Measurements from ENCODE around the gene TPSG1. TPM values are rescaled to one million over a fixed set of nuclear protein-coding genes. Genes with fewer than 3 reads are reported as not detected.

Gene TPSG1
- total and polyA plus RNA-seq, 12 donors: 0.06 to 0.37 TPM; not detected in 10

- no peaks in the 10 kb centered on the region for H3K9me3 ChIP-seq
- H3K27ac ChIP-seq: no peak overlapping the region
- H3K4me1 ChIP-seq: no peaks in the 10 kb centered on the region
- intact Hi-C loops (cut with DNase I): loop anchor here in 1 of 10 donors (10.0 kb wide), 1 partner anchor 400 kb away; the partner anchor contains the start of gene GNG13
- H3K4me3 ChIP-seq: no peak overlapping the region
- no peak for TF ChIP-seq CTCF (IDR thresholded peaks at IDR 0.05)
- 83 to 84% methylated on average over 14 to 15 of the region's 21 CpGs for WGBS, 2 donors
- H3K27me3 ChIP-seq: peaks cover 0 to 6% (median 0%) of the 10 kb centered on the region in 7 donors
- H3K36me3 ChIP-seq: no peaks in the 10 kb centered on the region
- ATAC-seq (no peak), DNase-seq (no peak)
These were observed 20.1 kb downstream of the TPSG1 start for GRCh38 chr16:1204933-1205332.

- Histone ChIP-seq H3K36me3 (no peaks in the 10 kb centered on the region), H3K27ac (no peak overlapping the region), H3K9me3 (no peaks in the 10 kb centered on the region), H3K4me3 (no peak overlapping the region), H3K27me3 (peaks cover 0 to 4% (median 0%) of the 10 kb centered on the region in 7 donors), H3K4me1 (no peaks in the 10 kb centered on the region)
- DNase-seq: no peak
- TF ChIP-seq CTCF (IDR thresholded peaks at IDR 0.05): no peak
- intact Hi-C loops (cut with DNase I): loop anchor here in 1 of 10 donors (10.0 kb wide), 1 partner anchor 397 kb away; the partner anchor contains the start of gene GNG13
- 91 to 92% methylated on average over 18 of the region's 18 CpGs for WGBS, 2 donors
- ATAC-seq: no peak
These were observed 22.8 kb downstream of the TPSG1 start for GRCh38 chr16:1202274-1202673.

GRCh38 chr16:1201444-1201843 lies 23.6 kb downstream of the TPSG1 start:
- Histone ChIP-seq H3K4me1 (no peaks in the 10 kb centered on the region), H3K36me3 (no peaks in the 10 kb centered on the region), H3K9me3 (no peaks in the 10 kb centered on the region), H3K27ac (no peak overlapping the region), H3K4me3 (no peak overlapping the region), H3K27me3 (peaks cover 0 to 4% (median 0%) of the 10 kb centered on the region in 7 donors)
- no peak for TF ChIP-seq CTCF (IDR thresholded peaks at IDR 0.05)
- WGBS, 2 donors: 93 to 94% methylated on average over 25 of the region's 25 CpGs
- DNase-seq: no peak
- intact Hi-C loops (cut with DNase I): loop anchor here in 1 of 10 donors (10.0 kb wide), 1 partner anchor 397 kb away; the partner anchor contains the start of gene GNG13
- ATAC-seq: no peak

GRCh38 chr16:1200014-1200627 lies 24.9 kb downstream of the TPSG1 start:
- H3K4me3 ChIP-seq: no peak overlapping the region
- no peaks in the 10 kb centered on the region for H3K4me1 ChIP-seq
- no peaks in the 10 kb centered on the region for H3K36me3 ChIP-seq

More at GRCh38 chr16:1200014-1200627, 24.9 kb downstream of the TPSG1 start:
- intact Hi-C loops (cut with DNase I): loop anchor here in 1 of 10 donors (10.0 kb wide), 1 partner anchor 395 kb away; the partner anchor contains the start of gene GNG13
- H3K9me3 ChIP-seq: no peaks in the 10 kb centered on the region
- no peak for ATAC-seq
- no peak for TF ChIP-seq CTCF (IDR thresholded peaks at IDR 0.05)
- DNase-seq: no peak
- H3K27me3 ChIP-seq: peaks cover 0 to 12% (median 0%) of the 10 kb centered on the region in 7 donors
- no peak overlapping the region for H3K27ac ChIP-seq
- 93% methylated on average over 38 of the region's 38 CpGs for WGBS, 2 donors
